HCT116 (cell line): ENCODE results near the gene ANKRD39. TPM values are rescaled to one million over a fixed set of nuclear protein-coding genes. Genes with fewer than 3 reads are reported as not detected.

Experiments
- ATAC-seq: fragments of 200-7000 bp; cut with Tn5 transposase; 2 replicates; pipeline ENCODE4 v1.9.1; 2020; ENCODE audit warnings: mild to moderate bottlenecking, moderate library complexity
- BruUV-seq: library from RNA; stranded (reverse); fragments of 400-500 nt; replicated peaks from 2 replicates; lab custom pipeline; 2021; lab: Mats Ljungman, UMichigan
- CTCF ChIA-PET: fragments of 300-600 bp; sonication (Branson Sonifier 250); formaldehyde crosslinking; loops from one replicate; lab custom pipeline; 2021; ENCODE audit warnings: antibody characterized with exemption; lab: Charles Lee
- POLR2A ChIA-PET: fragments of 300-600, 350-600 bp; sonication (Branson Sonifier 250); formaldehyde crosslinking; loops from one replicate; lab custom pipeline; 2021; ENCODE audit warnings: antibody characterized with exemption; lab: Charles Lee
- RAD21 ChIA-PET, 2 experiments: fragments of 300-600 bp; sonication (Branson Sonifier 250); formaldehyde crosslinking; loops; one replicate each; lab custom pipeline; 2023; ENCODE audit warnings: low total read pairs in 2 of 2; ENCODE audit not compliant: uncharacterized antibody in 2 of 2, unreplicated experiment in 2 of 2, low non-redundant PET in 1 of 2; lab: Charles Lee
- DNase-seq: peaks from one replicate; pipeline ENCODE4 v3.0.0-alpha.2; 2010; ENCODE audit warnings: low read depth, low spot score
- H2AFZ ChIP-seq: fragments of 200-600 bp; shearing (Covaris generic), sonication (generic); 2 replicates; pipeline ENCODE4 v1.6.1; 2017; ENCODE audit warnings: low read depth, mixed run types, mixed read lengths, antibody characterized with exemption, low read length; ENCODE audit not compliant: poor library complexity, severe bottlenecking
- H3K27ac ChIP-seq: 2 replicates; pipeline ENCODE4 v1.5.1; 2012; ENCODE audit warnings: low read depth, low read length
- H3K27me3 ChIP-seq: fragments of 200-600 bp; sonication (generic); 2 replicates; pipeline ENCODE4 v1.6.1; 2016; ENCODE audit warnings: mixed run types, low read length, mixed read lengths; ENCODE audit not compliant: insufficient read depth
- H3K36me3 ChIP-seq, 2 experiments: fragments of 200-500 bp in 1 of 2; fragments of 200-600 bp in 1 of 2; sonication (Bioruptor generic) in 1 of 2; sonication (generic) in 1 of 2; 2 replicates each; pipeline versions ENCODE4 v1.5.1 to v1.6.1; 2014 to 2016; ENCODE audit warnings: low read length in 2 of 2, inconsistent platforms in 1 of 2, mixed read lengths in 1 of 2, mixed run types in 1 of 2; ENCODE audit not compliant: insufficient read depth in 2 of 2, control insufficient read depth in 1 of 2
- H3K4me1 ChIP-seq, 2 experiments: fragments of 200-600 bp in 1 of 2; sonication (generic) in 1 of 2; 2 replicates each; pipeline versions ENCODE4 v1.5.1 to v1.6.1; 2012 to 2017; ENCODE audit warnings: low read length in 2 of 2, inconsistent platforms in 1 of 2, mild to moderate bottlenecking in 1 of 2, mixed read lengths in 1 of 2, mixed run types in 1 of 2, moderate library complexity in 1 of 2; ENCODE audit not compliant: insufficient read depth in 2 of 2, control insufficient read depth in 1 of 2
- H3K4me2 ChIP-seq: fragments of 200-600 bp; sonication (generic); 2 replicates; pipeline ENCODE4 v1.6.1; 2017; ENCODE audit warnings: mixed run types, low read length, mixed read lengths
- H3K4me3 ChIP-seq, 2 experiments: fragments of 200-600 bp in 1 of 2; sonication (generic) in 1 of 2; replicated peaks in 1 of 2; 2 replicates each; pipeline ENCODE4 v1.5.1; 2011 to 2016; ENCODE audit warnings: low read length in 2 of 2, control low read depth in 1 of 2, low read depth in 1 of 2, mild to moderate bottlenecking in 1 of 2, mixed read lengths in 1 of 2, mixed run types in 1 of 2
- H3K79me2 ChIP-seq: fragments of 200-600 bp; sonication (generic); 2 replicates; pipeline ENCODE4 v1.6.1; 2017; ENCODE audit warnings: mild to moderate bottlenecking, mixed run types, low read length, moderate library complexity, mixed read lengths; ENCODE audit not compliant: insufficient read depth
- H3K9ac ChIP-seq: fragments of 200-600 bp; sonication (generic); 2 replicates; pipeline ENCODE4 v1.6.1; 2016; ENCODE audit warnings: low read length, mixed read lengths
- H3K9me2 ChIP-seq: fragments of 200-600 bp; sonication (generic), shearing (Covaris generic); 2 replicates; pipeline ENCODE4 v1.6.1; 2017; ENCODE audit warnings: mixed run types, mild to moderate bottlenecking, moderate library complexity; ENCODE audit not compliant: insufficient read depth
- H3K9me3 ChIP-seq, 2 experiments: fragments of 200-500 bp in 1 of 2; fragments of 200-600 bp in 1 of 2; sonication (Bioruptor generic) in 1 of 2; sonication (generic) in 1 of 2; 2 replicates each; pipeline ENCODE4 v1.6.1; 2014 to 2017; ENCODE audit warnings: low read length in 2 of 2, mixed read lengths in 2 of 2, inconsistent platforms in 1 of 2, low read depth in 1 of 2, mild to moderate bottlenecking in 1 of 2, mixed run types in 1 of 2, moderate library complexity in 1 of 2; ENCODE audit not compliant: control insufficient read depth in 1 of 2, insufficient read depth in 1 of 2
- H4K20me1 ChIP-seq: fragments of 200-600 bp; sonication (generic), shearing (Covaris generic); 2 replicates; pipeline ENCODE4 v1.6.1; 2017; ENCODE audit warnings: mixed run types, mild to moderate bottlenecking, moderate library complexity; ENCODE audit not compliant: insufficient read depth
- CBX3 ChIP-seq: IDR thresholded peaks from 2 replicates; pipeline ENCODE4 v1.6.1; 2012; ENCODE audit warnings: low read depth
- CEBPB ChIP-seq: IDR thresholded peaks from 2 replicates; pipeline ENCODE4 v1.6.1; 2012; ENCODE audit warnings: low read depth
- EGR1 ChIP-seq: IDR thresholded peaks from 2 replicates; pipeline ENCODE4 v1.6.1; 2012; ENCODE audit warnings: low read depth
- EZH2 ChIP-seq: fragments of 200-600 bp; sonication (generic); IDR thresholded peaks from 2 replicates; pipeline ENCODE4 v1.6.1; 2017; ENCODE audit warnings: antibody characterized with exemption, mixed run types
- EZH2phosphoT487 ChIP-seq: fragments of 200-600 bp; IDR thresholded peaks from 2 replicates; pipeline ENCODE4 v1.6.1; 2018; ENCODE audit warnings: antibody characterized with exemption, borderline replicate concordance
- JUND ChIP-seq: IDR thresholded peaks from 2 replicates; pipeline ENCODE4 v1.6.1; 2012
- POLR2A ChIP-seq: IDR thresholded peaks from 2 replicates; pipeline ENCODE4 v1.7.0; 2011; ENCODE audit warnings: borderline replicate concordance; ENCODE audit not compliant: insufficient read depth, insufficient read length; ENCODE audit errors: extremely low read depth
- SP1 ChIP-seq: IDR thresholded peaks from 2 replicates; pipeline ENCODE4 v1.6.1; 2012; ENCODE audit warnings: low read depth
- SRF ChIP-seq: IDR thresholded peaks from 2 replicates; pipeline ENCODE4 v1.6.1; 2012; ENCODE audit warnings: low read depth
- YY1 ChIP-seq: IDR thresholded peaks from 2 replicates; pipeline ENCODE4 v1.6.1; 2011; ENCODE audit warnings: low read length, low read depth, moderate library complexity, mild to moderate bottlenecking; ENCODE audit not compliant: insufficient replicate concordance; ENCODE audit errors: extremely low read depth
- ZNF274 ChIP-seq: fragments of 200-500 bp; sonication (Bioruptor generic); IDR thresholded peaks from 2 replicates; pipeline ENCODE4 v1.6.1; 2014; ENCODE audit warnings: mild to moderate bottlenecking, low read depth, low read length, inconsistent platforms
- intact Hi-C: fragments of 100-400 bp; cut with micrococcal nuclease; formaldehyde crosslinking; loops from 2 replicates; pipeline ENCODE4 v1.10.0; 2022
- total RNA-seq: library from RNA; stranded (reverse); gene quantifications from one replicate; pipeline ENCODE4 v1.2.1, GENCODE V29; 2021; ENCODE audit not compliant: unreplicated experiment
- TF ChIP-seq, protein P1 (sequence below), 3 experiments: fragments of 200-600 bp in 1 of 3; sonication (generic) in 1 of 3; IDR thresholded peaks in 2 of 3; conservative IDR thresholded peaks in 1 of 3; 2 replicates each; pipeline ENCODE4 v1.5.1; 2012 to 2017; ENCODE audit warnings: low read depth in 2 of 3, low read length in 2 of 3, antibody characterized with exemption in 1 of 3, borderline replicate concordance in 1 of 3, control low read depth in 1 of 3, mild to moderate bottlenecking in 1 of 3, mixed read lengths in 1 of 3, mixed run types in 1 of 3, moderate library complexity in 1 of 3; ENCODE audit not compliant: insufficient read depth in 1 of 3
- TF ChIP-seq, protein P2 (sequence below): IDR thresholded peaks from 2 replicates; pipeline ENCODE4 v1.6.1; 2011; ENCODE audit warnings: mild to moderate bottlenecking, low read length, moderate library complexity; ENCODE audit not compliant: insufficient replicate concordance; ENCODE audit errors: extremely low read depth

The ANKRD39 gene
- total RNA-seq, 1 experiment from 2014 or later, result 24.2 TPM

DNA sequence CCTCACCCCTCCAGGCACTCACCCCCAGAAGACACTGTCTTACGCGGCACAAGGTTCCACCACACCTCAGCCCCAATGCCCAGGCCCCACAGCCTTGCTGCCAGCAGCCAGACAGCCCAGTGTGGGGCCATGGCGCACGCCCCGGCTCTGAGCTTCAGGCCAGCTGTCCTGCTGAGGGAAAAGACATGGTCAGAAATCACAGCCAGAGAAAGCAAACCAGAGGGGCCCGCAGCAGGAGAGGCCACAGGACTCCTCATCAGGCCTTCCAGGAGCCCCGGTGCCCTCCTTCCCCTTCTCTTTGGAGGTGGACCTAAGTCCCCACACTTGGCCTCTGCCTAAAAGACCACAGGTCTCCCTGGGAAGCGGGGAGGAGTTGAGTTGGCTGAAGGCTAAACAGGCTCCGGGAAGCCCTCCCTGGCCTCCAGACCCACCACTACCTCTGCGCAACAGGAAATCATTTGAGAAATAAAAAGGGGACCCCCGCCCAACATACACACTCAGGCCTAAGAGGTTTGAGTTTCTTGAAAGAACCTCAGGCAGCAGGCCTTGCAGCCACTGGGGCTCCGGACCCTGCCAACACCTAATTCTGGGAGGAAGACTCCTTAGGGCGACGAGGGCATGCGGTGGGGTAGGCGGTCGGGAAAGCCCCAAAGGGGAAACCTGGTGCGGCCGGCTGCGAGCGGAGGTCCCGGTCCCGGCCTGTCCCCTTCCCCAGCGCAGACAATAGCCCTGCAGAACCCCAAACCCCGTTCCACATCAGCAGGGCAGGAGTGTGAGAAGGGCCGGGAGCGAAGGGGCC is 10.1 kb upstream of the ANKRD39 start:
- no peaks in the 10 kb centered on the region for H3K9me3 ChIP-seq
- H4K20me1 ChIP-seq, result no peaks in the 10 kb centered on the region
- H3K9ac ChIP-seq, result peak overlapping the region; percentile 92
- ATAC-seq (peak; percentile 2; the same call in 1 of the 2 replicates), DNase-seq (no peak)
- H3K79me2 ChIP-seq, result peaks cover 25% of the 10 kb centered on the region; the same call in 1 of the 2 replicates
- H3K4me1 ChIP-seq, result peaks cover 15 to 29% of the 10 kb centered on the region in 2 experiments
- RAD21 ChIA-PET, result interaction anchor here in 1 of 2 experiments (0.7 to 1.2 kb wide), 2 partner anchors 9 to 83 kb away, joined by 6 to 8 read pairs; partner anchors contain the start of gene ANKRD39
- peak overlapping the region; percentile 66 to 82 for H3K4me3 ChIP-seq
- peak overlapping the region; percentile 93 for H3K27ac ChIP-seq
- intact Hi-C loops, result loop anchor here (2.0 kb wide), 1 partner anchor 51 kb away; the partner anchor contains the start of gene CNNM3
- POLR2A ChIA-PET, result interaction anchor here (1.0 to 2.3 kb wide), 2 partner anchors 10 to 71 kb away, joined by 4 to 20 read pairs; partner anchors contain the start of gene ANKRD39
- H3K36me3 ChIP-seq, result peaks cover 15 to 16% of the 10 kb centered on the region in 2 experiments
- no peaks in the 10 kb centered on the region for H3K27me3 ChIP-seq
- TF ChIP-seq POLR2A (no peak), EZH2phosphoT487 (no peak), EGR1 (no peak), SP1 (no peak), EZH2 (no peak), CEBPB (no peak), SRF (no peak), ZNF274 (no peak), JUND (no peak), YY1 (no peak), CBX3 (no peak)
- TF ChIP-seq, protein P1, sequence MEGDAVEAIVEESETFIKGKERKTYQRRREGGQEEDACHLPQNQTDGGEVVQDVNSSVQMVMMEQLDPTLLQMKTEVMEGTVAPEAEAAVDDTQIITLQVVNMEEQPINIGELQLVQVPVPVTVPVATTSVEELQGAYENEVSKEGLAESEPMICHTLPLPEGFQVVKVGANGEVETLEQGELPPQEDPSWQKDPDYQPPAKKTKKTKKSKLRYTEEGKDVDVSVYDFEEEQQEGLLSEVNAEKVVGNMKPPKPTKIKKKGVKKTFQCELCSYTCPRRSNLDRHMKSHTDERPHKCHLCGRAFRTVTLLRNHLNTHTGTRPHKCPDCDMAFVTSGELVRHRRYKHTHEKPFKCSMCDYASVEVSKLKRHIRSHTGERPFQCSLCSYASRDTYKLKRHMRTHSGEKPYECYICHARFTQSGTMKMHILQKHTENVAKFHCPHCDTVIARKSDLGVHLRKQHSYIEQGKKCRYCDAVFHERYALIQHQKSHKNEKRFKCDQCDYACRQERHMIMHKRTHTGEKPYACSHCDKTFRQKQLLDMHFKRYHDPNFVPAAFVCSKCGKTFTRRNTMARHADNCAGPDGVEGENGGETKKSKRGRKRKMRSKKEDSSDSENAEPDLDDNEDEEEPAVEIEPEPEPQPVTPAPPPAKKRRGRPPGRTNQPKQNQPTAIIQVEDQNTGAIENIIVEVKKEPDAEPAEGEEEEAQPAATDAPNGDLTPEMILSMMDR (IDR thresholded peaks at IDR 0.05 in 2 of 3, conservative IDR thresholded peaks at IDR 0.05 in 1 of 3; ENCODE audit: borderline replicate concordance in 1 of 3, insufficient read depth in 1 of 3, low read depth in 2 of 3, low read length in 2 of 3), result no peak
- TF ChIP-seq, protein P2, sequence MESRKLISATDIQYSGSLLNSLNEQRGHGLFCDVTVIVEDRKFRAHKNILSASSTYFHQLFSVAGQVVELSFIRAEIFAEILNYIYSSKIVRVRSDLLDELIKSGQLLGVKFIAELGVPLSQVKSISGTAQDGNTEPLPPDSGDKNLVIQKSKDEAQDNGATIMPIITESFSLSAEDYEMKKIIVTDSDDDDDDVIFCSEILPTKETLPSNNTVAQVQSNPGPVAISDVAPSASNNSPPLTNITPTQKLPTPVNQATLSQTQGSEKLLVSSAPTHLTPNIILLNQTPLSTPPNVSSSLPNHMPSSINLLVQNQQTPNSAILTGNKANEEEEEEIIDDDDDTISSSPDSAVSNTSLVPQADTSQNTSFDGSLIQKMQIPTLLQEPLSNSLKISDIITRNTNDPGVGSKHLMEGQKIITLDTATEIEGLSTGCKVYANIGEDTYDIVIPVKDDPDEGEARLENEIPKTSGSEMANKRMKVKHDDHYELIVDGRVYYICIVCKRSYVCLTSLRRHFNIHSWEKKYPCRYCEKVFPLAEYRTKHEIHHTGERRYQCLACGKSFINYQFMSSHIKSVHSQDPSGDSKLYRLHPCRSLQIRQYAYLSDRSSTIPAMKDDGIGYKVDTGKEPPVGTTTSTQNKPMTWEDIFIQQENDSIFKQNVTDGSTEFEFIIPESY, result no peak
- BruUV-seq, result TSS peak; percentile 53
- no peaks in the 10 kb centered on the region for H3K9me2 ChIP-seq
- no peak overlapping the region for H2AFZ ChIP-seq
- H3K4me2 ChIP-seq, result peak overlapping the region; percentile 95
- CTCF ChIA-PET, result interaction anchor here (1.0 to 1.9 kb wide), 4 partner anchors 10 to 308 kb away, joined by 3 to 17 read pairs (median 6); partner anchors contain the start of gene ANKRD39
